Ectodermal cell (in vitro differentiated cells): ENCODE results near the gene MAD1L1.
"Not testable (repeated sequence)": the region's sequence is repeated elsewhere in the genome, so short reads cannot be mapped to it uniquely, and the experiment has no call there.

ENCODE experiments used
- H3K27ac ChIP-seq: 2 replicates; pipeline ENCODE4 v1.7.0; 2013; ENCODE audit warnings: mild to moderate bottlenecking, low read depth, low read length; ENCODE audit not compliant: insufficient read depth, poor library complexity, severe bottlenecking
- H3K27me3 ChIP-seq: 2 replicates; pipeline ENCODE4 v1.7.0; 2013; ENCODE audit warnings: mild to moderate bottlenecking, low read length; ENCODE audit not compliant: insufficient read depth, control insufficient read depth, poor library complexity, severe bottlenecking
- H3K36me3 ChIP-seq: one replicate; pipeline ENCODE4 v1.7.0; 2013; ENCODE audit warnings: low read length; ENCODE audit not compliant: control insufficient read depth, insufficient read depth
- H3K4me1 ChIP-seq: one replicate; pipeline ENCODE4 v1.7.0; 2013; ENCODE audit warnings: low read length; ENCODE audit not compliant: control insufficient read depth, insufficient read depth
- H3K4me3 ChIP-seq: 2 replicates; pipeline ENCODE4 v1.7.0; 2013; ENCODE audit warnings: low read depth, low read length, control low read depth; ENCODE audit not compliant: insufficient read depth
- H3K9me3 ChIP-seq: 2 replicates; pipeline ENCODE4 v1.7.0; 2013; ENCODE audit warnings: mild to moderate bottlenecking, low read length, moderate library complexity; ENCODE audit not compliant: control insufficient read depth
- WGBS, 2 experiments: methylation state at CpG; one replicate each; pipeline ENCODE4 v1.1.7; 2013; ENCODE audit warnings: missing lambda C conversion rate in 2 of 2; 5-methylcytosine and 5-hydroxymethylcytosine counted together

Gene MAD1L1

DNA sequence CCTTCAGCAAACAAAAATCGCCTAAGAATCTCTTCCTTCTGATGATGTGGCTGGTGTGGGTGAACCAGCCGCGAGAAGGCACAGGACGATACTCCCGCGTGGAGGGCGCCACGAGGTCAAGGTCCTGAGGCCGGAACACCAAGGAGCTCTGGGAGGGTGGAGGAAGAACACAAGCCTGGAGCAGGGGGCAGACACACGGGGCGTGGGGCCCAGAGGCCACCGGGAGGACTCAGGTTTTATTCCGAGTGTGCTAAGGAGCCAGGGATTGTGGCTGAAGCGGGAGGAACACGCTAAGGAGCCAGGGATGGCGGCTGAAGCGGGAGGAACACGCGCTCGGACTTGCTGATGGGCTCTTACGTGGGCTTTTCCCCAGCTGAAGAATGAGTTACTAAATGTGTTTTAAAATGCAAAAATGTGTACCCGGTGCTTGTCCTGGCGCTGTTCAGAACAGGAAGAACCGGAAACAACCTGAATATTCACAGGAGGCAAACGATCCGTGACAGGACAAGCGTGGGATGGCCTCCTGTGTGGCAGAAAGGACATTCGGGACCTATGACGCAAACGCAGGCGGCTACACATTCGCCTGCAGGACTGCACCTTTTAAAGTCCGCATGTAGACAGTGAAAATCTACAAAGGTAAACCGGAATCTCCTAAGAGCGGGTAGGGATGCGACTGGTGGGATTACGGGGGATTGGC lies 64.0 kb downstream of the MAD1L1 start:
- no peak overlapping the region for H3K27ac ChIP-seq
- no peak overlapping the region for H3K4me3 ChIP-seq
- WGBS, 2 experiments: 96 to 97% methylated on average over 37 of the region's 37 CpGs

GRCh38 chr7:2166625-2167280 lies 66.0 kb downstream of the MAD1L1 start:
- Histone ChIP-seq H3K4me3 (no peak overlapping the region), H3K27me3 (no peaks in the 10 kb centered on the region), H3K27ac (no peak overlapping the region), H3K36me3 (peaks cover 6% of the 10 kb centered on the region), H3K9me3 (no peaks in the 10 kb centered on the region), H3K4me1 (peaks cover 19% of the 10 kb centered on the region)
- 90 to 91% methylated on average over 25 of the region's 25 CpGs for whole genome bisulfite sequencing, 2 experiments

More for the DNA sequence above, 64.0 kb downstream of the MAD1L1 start:
- Histone ChIP-seq H3K27me3 (no peaks in the 10 kb centered on the region), H3K36me3 (peaks cover 11% of the 10 kb centered on the region), H3K9me3 (no peaks in the 10 kb centered on the region), H3K4me1 (peaks cover 11% of the 10 kb centered on the region)

DNA sequence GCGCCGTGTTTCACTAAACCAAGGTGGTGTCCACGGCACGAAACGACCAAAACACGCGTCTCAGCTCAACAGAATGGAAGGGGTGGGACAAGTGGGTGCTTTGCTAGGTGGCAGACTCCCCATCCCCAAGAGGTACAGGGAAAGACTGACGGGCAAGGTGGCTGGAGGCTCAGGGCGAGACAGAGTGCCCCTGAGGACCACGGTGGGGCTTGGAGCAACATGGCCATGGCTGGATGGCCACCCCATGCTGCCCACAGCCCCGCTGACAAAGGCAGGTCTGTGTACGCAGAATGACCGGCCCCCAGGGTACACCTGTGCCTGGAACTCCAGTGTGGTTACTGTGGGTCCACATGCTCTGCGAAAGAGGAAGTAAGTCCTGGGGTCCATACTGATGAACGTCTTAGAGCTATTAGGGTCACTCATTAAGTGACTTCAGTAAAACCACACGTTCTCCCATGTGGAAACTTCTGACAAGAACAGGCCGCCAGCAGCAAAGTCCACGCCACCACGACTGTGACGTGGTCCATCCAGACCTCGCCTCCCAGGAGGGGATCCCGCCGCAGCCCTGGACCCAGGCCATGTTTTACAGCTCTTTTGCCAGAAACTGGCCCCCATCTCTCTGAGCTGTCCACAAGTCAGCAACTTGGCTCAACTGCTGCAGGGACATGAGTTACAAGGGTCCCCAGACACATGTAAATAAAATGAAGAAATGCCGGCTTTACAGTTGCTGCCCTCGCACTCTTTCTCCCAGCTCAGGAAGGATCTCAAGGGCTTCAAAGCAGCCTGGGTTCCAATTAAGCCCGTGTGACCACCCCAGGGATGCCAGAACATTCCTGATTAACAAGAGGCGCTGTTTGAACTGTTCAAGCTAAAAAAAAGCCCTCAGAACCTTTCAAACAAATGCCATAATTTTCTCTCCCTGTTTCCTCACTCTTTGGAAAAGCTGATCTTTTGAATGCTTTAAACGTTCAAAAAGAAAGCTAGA lies 66.8 kb downstream of the MAD1L1 start:
- Histone ChIP-seq H3K4me1 (peaks cover 19% of the 10 kb centered on the region), H3K27ac (no peak overlapping the region), H3K27me3 (no peaks in the 10 kb centered on the region), H3K36me3 (no peaks in the 10 kb centered on the region), H3K9me3 (no peaks in the 10 kb centered on the region), H3K4me3 (no peak overlapping the region)
- WGBS, 2 experiments: 94 to 95% methylated on average over 28 of the region's 28 CpGs

DNA sequence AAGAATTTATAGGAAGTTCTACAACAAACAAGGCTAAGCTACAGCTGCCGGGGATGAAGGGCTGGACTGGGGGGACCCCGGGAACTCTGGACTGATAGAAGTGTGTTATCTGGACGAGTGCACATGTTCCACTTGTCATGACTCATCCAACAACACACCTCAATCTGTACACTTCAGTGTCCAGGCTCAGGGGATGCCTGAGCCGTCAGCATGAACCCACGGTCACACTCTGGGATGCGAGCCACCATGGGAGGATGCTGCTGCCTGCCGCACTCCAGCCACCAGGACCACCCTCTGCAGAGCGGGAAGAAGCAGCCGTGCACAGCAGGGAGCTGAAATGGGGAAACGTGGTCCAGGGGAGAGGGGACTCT lies 67.5 kb downstream of the MAD1L1 start:
- Histone ChIP-seq H3K27ac (no peak overlapping the region), H3K27me3 (no peaks in the 10 kb centered on the region), H3K4me1 (peaks cover 13% of the 10 kb centered on the region), H3K36me3 (no peaks in the 10 kb centered on the region), H3K9me3 (no peaks in the 10 kb centered on the region), H3K4me3 (no peak overlapping the region)
- WGBS, 2 experiments: 94% methylated on average over 10 of the region's 10 CpGs

- H3K9me3 ChIP-seq: no peaks in the 10 kb centered on the region
- no peak overlapping the region for H3K4me3 ChIP-seq
- no peaks in the 10 kb centered on the region for H3K27me3 ChIP-seq
- H3K27ac ChIP-seq: no peak overlapping the region
- H3K36me3 ChIP-seq: no peaks in the 10 kb centered on the region
- 95 to 96% methylated on average over 5 of the region's 5 CpGs for WGBS, 2 experiments
- H3K4me1 ChIP-seq: peaks cover 9% of the 10 kb centered on the region
These were observed 68.1 kb downstream of the MAD1L1 start for GRCh38 chr7:2164646-2165045.

DNA sequence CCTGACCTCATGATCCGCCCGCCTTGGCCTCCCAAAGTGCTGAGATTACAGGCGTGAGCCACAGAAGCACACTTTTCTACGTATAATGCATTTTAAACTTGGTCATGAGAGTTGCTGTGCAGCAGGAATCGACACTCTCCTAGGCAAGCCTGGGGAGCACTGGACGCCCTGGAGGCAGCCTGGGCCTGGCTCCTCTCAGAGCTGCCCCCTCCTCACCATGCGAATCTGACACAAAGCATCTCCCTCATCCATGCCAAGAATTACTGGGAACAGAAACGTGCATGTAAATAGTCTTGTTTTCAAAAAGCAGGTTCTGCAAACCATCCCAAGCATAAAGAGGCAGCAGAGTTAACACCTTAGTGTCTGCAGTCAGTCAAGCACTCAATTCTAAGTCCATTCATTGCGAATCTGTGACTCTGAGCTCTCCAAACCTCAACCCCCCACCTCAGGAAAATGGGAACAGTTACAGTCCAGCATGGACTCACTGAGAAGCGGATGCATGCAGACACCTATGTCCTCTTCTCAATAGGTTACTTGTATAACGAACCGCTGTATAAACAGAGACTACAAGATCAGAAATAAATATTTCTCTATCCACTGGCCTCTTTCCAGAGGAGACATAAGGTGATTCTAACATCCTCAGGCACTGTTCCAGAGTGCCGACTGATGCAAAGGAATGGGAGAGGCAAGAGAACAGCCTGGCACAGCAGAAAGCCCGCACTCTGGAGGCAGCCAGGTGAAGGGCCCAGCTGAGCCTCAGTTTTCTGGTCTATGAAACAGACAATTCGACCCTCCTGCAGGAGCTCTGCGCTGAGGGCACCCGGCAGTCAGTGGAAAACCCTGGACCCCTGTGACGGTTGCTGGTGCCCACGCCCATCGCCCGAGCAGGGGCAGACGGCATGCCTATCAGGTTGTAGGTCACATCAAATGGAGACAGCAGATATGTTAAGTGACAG lies 68.9 kb downstream of the MAD1L1 start:
- Histone ChIP-seq H3K4me1 (peaks cover 9% of the 10 kb centered on the region), H3K27ac (no peak overlapping the region), H3K9me3 (no peaks in the 10 kb centered on the region), H3K36me3 (no peaks in the 10 kb centered on the region), H3K4me3 (no peak overlapping the region), H3K27me3 (no peaks in the 10 kb centered on the region)
- WGBS, 2 experiments: 87% methylated on average over 22 of the region's 22 CpGs

DNA sequence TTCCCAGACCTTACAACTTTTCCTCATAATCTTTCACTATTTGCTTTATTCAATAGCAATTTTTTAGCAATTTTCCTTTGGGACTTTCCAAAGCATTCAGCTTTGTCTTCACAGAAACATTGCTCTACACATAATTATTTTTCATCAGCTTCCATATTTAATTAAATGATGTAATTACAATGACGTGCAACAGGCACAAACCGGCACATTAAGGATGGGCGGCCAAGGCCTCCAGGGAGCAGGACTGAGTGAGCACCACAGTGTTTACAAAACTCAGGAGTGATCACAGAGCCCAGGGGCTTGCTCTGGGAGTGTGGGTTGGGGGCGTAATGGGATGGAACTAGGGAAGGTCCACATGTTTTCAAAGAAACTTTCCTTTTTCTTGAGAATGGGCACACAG lies 69.8 kb downstream of the MAD1L1 start:
- H3K4me3 ChIP-seq: no peak overlapping the region
- WGBS, 2 experiments: 73 to 77% methylated on average over 4 of the region's 4 CpGs

DNA sequence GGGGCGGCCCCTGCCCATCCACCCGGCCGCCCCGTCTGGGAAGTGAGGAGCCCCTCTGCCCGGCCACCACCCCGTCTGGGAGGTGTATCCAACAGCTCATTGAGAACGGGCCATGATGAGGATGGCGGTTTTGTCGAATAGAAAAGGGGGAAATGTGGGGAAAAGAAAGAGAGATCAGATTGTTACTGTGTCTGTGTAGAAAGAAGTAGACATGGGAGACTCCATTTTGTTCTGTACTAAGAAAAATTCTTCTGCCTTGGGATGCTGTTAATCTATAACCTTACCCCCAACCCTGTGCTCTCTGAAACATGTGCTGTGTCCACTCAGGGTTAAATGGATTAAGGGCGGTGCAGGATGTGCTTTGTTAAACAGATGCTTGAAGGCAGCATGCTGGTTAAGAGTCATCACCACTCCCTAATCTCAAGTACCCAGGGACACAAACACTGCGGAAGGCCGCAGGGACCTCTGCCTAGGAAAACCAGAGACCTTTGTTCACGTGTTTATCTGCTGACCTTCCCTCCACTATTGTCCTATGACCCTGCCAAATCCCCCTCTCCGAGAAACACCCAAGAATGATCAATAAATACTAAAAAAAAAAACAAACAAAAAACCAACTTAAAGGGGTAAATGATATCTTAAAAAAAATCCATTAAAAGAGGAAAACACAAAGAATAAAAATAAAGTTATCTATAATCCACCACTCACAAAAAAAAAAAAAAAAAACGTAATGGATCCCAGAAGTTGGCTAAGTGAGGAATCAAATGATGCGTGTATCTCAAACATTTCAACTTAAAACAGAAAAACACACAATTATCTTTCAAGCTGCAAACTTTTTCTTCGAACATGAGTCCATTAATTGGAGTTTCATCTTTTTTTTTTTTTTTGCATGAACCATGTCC lies 70.5 kb downstream of the MAD1L1 start:
- H3K27me3 ChIP-seq, H3K27ac ChIP-seq, H3K9me3 ChIP-seq, H3K36me3 ChIP-seq, H3K4me3 ChIP-seq: not testable (repeated sequence)
- 76 to 89% methylated on average over 9 to 11 of the region's 17 CpGs for WGBS, 2 experiments
- H3K4me1 ChIP-seq: peaks cover 24% of the 10 kb centered on the region

More for the DNA sequence above, 69.8 kb downstream of the MAD1L1 start:
- Histone ChIP-seq H3K36me3 (no peaks in the 10 kb centered on the region), H3K9me3 (no peaks in the 10 kb centered on the region), H3K27ac (no peak overlapping the region), H3K4me1 (peaks cover 17% of the 10 kb centered on the region), H3K27me3 (no peaks in the 10 kb centered on the region)

DNA sequence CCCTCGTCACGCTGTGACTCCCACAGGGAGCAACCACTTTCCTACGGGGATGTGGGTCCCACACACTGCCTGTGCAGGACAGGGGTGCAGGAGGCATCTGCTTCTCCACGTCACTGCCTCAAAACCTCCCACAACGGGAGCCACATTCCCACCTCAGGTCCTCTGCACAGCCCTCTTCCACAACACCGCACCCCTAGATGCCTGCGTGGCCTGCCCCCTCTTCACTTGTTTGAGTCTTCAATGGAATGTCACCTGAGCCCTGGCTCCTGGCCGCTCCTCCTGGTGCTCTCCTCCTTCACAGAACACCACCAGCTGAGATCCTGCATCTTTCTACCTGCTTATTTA lies 73.6 kb downstream of the MAD1L1 start:
- Histone ChIP-seq H3K4me3 (no peak overlapping the region), H3K27me3 (no peaks in the 10 kb centered on the region), H3K36me3 (no peaks in the 10 kb centered on the region), H3K9me3 (no peaks in the 10 kb centered on the region), H3K27ac (no peak overlapping the region), H3K4me1 (peaks cover 25% of the 10 kb centered on the region)
- WGBS, 2 experiments: 84 to 86% methylated on average over 8 of the region's 8 CpGs
